Spinal cord (tissue), 10 donors: ENCODE results near the gene SMARCC1. TPM values are rescaled to one million over a fixed set of nuclear protein-coding genes. Genes with fewer than 3 reads are reported as not detected.

ENCODE experiments used
- DNase-seq, 6 donors: peaks; one replicate each; pipeline versions ENCODE4 v3.0.0 to v3.0.0-alpha.2; 2013 to 2015; ENCODE audit warnings: low spot score in 6 of 6, low read depth in 4 of 6
- H3K27ac ChIP-seq: one replicate; pipeline ENCODE4 v1.5.1; 2013; ENCODE audit warnings: low read depth, low read length, control low read depth
- H3K27me3 ChIP-seq: one replicate; pipeline ENCODE4 v1.6.1; 2013; ENCODE audit warnings: low read length; ENCODE audit not compliant: control insufficient read depth, insufficient read depth
- H3K36me3 ChIP-seq: one replicate; pipeline ENCODE4 v1.6.1; 2013; ENCODE audit warnings: low read length; ENCODE audit not compliant: control insufficient read depth, insufficient read depth
- H3K4me1 ChIP-seq: one replicate; pipeline ENCODE4 v1.6.1; 2013; ENCODE audit warnings: low read length; ENCODE audit not compliant: control insufficient read depth, insufficient read depth
- H3K4me3 ChIP-seq: one replicate; pipeline ENCODE4 v1.5.1; 2013; ENCODE audit warnings: low read depth, low read length, control low read depth
- H3K9me3 ChIP-seq: one replicate; pipeline ENCODE4 v1.6.1; 2013; ENCODE audit warnings: low read length; ENCODE audit not compliant: control insufficient read depth, insufficient read depth
- WGBS: methylation state at CpG from one replicate; pipeline ENCODE4 v1.1.5; 2013; ENCODE audit warnings: missing lambda C conversion rate; ENCODE audit not compliant: insufficient coverage; 5-methylcytosine and 5-hydroxymethylcytosine counted together
- polyA plus RNA-seq, 2 donors: library from polyadenylated mRNA; unstranded; fragments of 120-200 nt; gene quantifications; one replicate each; pipeline ENCODE4 v1.2.1, GENCODE V29; 2013; ENCODE audit not compliant: insufficient read length in 2 of 2
- total RNA-seq, 2 donors: library from RNA; depleted of rRNA in 1 of 2; stranded (reverse); fragments of 120-200 nt in 1 of 2; fragments of >200 nt in 1 of 2; gene quantifications; one replicate each; pipeline versions ENCODE4 v1.2.3 to v1.2.4, GENCODE V29; 2013 to 2014
- donor health status: healthy.

The SMARCC1 gene
- total and polyA plus RNA-seq, 4 donors, result 32.3 to 48.5 (median 37.7) TPM

DNA sequence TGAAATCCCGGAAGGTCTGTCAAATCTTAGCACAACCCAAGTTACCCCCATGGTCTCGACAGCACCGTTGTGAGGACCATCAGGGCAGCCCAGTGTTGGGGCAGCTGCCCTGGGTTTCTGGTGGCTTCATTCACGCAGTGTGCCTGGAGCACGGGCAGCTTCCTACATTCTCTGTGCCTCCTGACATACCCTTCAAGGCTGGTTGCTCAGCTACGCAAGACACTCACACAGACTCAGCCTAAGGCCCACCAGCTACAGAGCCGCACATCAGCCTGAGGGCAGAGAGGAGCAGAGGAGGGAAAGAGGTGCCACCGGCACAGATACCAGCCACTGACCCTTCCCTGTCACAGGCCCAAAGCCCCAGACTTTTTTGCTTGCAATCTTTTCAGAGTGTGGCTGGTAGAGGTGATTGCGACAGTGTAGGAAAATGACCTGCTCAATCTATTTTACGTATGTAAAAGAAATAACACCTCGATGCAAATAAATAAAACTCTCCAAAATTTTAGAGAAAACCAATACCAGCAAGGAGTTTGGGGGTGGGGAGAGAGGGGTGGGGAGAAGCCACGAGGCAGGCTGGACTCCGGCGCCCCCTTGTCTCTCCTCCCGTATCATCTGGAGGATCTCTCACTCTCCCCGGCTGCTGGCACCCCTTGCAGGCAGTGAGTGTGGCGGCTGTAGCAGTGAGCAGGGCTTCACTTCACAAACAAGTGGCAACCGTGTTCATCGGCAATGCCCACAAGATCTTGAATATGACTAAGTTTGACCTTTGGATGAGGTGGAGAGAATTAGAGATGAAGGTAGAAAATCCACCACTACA, 215.8 kb downstream of the SMARCC1 start:
- WGBS, result 81% methylated on average over 6 of the region's 19 CpGs
- H3K27me3 ChIP-seq, result no peaks in the 10 kb centered on the region
- H3K4me1 ChIP-seq, result peaks cover 5% of the 10 kb centered on the region
- no peak for DNase-seq
- no peak overlapping the region for H3K27ac ChIP-seq
- no peak overlapping the region for H3K4me3 ChIP-seq
- peaks cover 67% of the 10 kb centered on the region for H3K36me3 ChIP-seq
- no peaks in the 10 kb centered on the region for H3K9me3 ChIP-seq

DNA sequence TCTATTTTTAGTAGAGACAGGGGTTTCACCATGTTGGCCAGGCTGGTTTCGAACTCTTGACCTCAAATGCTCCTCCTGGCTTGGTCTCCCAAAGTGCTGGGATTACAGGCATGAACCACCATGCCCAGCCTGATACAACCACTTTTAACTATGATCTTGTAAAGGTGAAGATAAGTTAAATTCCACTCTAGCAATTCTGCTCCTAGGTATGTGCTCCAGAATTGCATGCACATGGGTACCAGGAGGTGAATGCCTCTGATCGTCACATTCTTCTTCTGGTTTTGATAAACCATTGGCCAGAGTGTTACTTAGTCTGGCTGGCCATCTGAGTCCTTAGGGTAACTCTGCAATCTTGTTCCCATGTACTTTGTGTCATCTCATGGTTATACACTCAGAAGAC, 225.3 kb downstream of the SMARCC1 start:
- no peaks in the 10 kb centered on the region for H3K27me3 ChIP-seq
- peaks cover 14% of the 10 kb centered on the region for H3K4me1 ChIP-seq
- no peak overlapping the region for H3K4me3 ChIP-seq
- H3K9me3 ChIP-seq, result no peaks in the 10 kb centered on the region
- no peak overlapping the region for H3K27ac ChIP-seq
- no peak for DNase-seq
- no peaks in the 10 kb centered on the region for H3K36me3 ChIP-seq
- WGBS, result 100% methylated on average over 1 of the region's 2 CpGs

DNA sequence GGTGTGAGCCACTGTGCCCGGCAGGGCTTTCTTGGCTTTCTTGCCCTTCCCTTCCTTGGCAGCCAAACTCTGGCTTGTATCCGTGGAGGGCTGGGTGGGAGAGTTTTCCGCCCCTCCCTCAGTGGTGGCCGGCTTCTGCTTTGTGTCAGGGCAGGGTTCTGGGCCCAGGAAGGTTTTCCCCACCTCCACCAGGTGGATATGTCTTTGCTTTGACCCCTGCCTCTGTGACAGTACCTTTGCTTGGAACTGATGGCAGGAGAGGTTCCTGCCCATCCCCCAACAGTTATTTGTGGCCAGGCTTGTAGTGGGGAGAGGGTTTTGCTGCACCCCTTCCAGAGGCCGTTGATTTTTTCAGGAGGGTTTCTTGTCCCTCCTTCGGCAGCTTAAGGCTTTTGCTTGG, 227.4 kb downstream of the SMARCC1 start:
- Histone ChIP-seq H3K4me3 (no peak overlapping the region), H3K27ac (no peak overlapping the region), H3K36me3 (no peaks in the 10 kb centered on the region), H3K4me1 (peaks cover 14% of the 10 kb centered on the region), H3K27me3 (no peaks in the 10 kb centered on the region), H3K9me3 (no peaks in the 10 kb centered on the region)
- no peak for DNase-seq
- WGBS, result 67% methylated on average over 1 of the region's 6 CpGs

DNA sequence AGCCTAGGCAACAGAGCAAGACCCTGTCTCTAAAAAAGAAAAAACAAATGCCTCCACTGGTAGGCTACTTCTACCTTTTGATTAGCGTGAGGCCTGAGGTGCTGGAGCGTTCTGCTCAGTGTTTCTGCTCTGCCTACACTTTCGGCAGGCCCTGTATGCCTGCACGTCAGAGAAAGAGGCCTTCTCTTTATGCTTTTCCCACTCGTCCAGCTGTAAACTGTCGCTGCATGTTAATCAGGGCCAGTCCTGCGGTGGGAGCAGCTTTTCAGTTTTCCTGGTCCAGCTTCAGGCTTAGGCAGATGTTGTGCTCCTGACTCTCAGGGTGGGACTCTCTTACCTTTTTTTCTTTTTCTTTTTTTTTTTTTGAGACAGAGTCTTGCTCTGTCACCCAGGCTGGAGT, 228.3 kb downstream of the SMARCC1 start:
- H3K27ac ChIP-seq, result peak overlapping the region; percentile 57
- no peaks in the 10 kb centered on the region for H3K27me3 ChIP-seq
- WGBS, result 18% methylated on average over 7 of the region's 7 CpGs
- no peak overlapping the region for H3K4me3 ChIP-seq
- no peaks in the 10 kb centered on the region for H3K9me3 ChIP-seq
- peak in 2 of 6 donors; percentile 63 to 74 for DNase-seq
- no peaks in the 10 kb centered on the region for H3K36me3 ChIP-seq
- H3K4me1 ChIP-seq, result peaks cover 14% of the 10 kb centered on the region

DNA sequence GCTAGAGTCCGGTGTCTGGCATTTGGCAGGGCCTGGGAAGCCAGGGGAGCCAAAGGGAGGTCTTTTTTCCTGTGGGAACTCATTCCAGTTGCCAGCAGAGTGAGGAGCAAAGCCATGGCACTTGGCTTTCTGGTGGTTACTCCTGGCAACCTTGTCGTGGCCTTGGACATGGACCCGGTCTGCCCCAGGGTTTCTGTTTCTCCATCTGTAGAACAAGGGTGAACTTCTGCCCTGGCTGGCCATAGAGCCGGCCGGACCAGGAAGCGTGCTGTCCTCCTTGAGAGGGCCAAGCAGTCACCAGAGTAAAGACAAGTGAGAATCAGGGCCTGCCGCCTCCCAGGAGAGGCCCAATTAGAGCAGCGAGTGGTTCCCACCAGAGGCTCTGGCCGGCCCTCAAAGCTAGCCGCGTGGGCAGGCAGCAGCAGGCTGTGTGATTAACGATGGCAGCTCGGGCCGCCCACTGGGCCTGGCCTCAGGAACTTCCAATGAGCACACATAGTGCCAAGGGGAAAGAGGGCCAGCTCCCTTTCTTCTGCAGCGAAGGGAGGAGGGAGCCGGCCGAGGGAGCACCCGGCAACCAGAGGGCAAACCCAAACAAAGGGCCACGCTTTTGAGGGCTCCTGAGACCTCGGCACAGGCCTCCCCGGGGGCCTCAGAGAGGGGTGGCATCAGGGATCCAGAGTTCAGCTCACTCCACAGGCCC, 239.1 kb downstream of the SMARCC1 start:
- Histone ChIP-seq H3K36me3 (no peaks in the 10 kb centered on the region), H3K9me3 (no peaks in the 10 kb centered on the region), H3K4me1 (peaks cover 41% of the 10 kb centered on the region), H3K27ac (peak overlapping the region; percentile 88), H3K4me3 (no peak overlapping the region), H3K27me3 (no peaks in the 10 kb centered on the region)
- peak in 4 of 6 donors; percentile 69 to 92 (median 84) for DNase-seq
- WGBS, result 11% methylated on average over 21 of the region's 21 CpGs

DNA sequence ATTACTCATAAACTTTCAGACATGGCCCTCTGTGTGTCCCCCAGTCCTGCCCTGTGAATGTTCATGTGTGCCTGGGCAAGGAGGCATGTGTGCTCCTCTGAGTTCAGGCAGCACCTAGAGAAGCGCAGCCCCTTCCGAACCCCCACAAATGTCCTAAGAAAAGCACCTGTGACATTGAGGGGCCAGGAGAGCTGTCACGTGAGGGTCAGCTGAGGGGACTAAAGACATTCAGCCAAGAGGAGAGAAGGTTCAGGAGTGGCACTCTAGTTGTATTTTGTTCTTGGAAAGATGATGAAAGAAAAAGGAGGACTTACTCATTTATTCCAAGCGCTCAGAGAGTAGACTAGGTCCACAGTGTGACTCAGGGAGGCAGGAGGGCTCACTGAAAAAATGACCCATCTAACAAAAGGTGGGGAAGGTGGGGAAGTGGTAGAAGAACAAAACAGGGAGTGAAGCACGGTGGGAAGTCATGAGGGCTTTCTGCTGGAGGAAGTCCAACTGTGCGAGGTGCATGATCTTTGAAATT, 240.0 kb downstream of the SMARCC1 start:
- no peaks in the 10 kb centered on the region for H3K27me3 ChIP-seq
- no peak for DNase-seq
- no peaks in the 10 kb centered on the region for H3K9me3 ChIP-seq
- no peaks in the 10 kb centered on the region for H3K36me3 ChIP-seq
- H3K4me1 ChIP-seq, result peaks cover 49% of the 10 kb centered on the region
- WGBS, result 61% methylated on average over 5 of the region's 6 CpGs
- no peak overlapping the region for H3K4me3 ChIP-seq
- peak overlapping the region; percentile 88 for H3K27ac ChIP-seq

DNA sequence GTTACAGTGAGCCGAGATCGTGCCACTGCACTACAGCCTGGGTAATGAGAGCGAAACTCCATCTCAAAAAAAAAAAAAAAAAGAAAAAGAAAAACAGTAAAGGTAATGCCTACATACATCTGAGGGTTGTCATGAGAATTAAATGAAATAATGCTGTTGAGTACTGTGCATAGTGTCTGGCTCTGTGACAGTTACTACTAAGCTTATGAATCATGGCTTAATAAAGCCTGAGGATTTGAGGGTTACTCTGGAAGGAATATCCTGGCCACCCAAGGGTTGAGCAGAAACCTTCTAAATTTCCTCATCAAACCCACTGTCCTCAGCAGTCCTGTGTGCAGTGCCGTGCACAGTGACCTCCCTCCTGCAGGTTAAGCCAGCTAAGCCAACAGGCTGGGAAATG, 241.4 kb downstream of the SMARCC1 start:
- 71% methylated on average over 1 of the region's 4 CpGs for WGBS
- DNase-seq, result no peak
- H3K4me3 ChIP-seq, result no peak overlapping the region
- peaks cover 59% of the 10 kb centered on the region for H3K4me1 ChIP-seq
- H3K27me3 ChIP-seq, result no peaks in the 10 kb centered on the region
- no peak overlapping the region for H3K27ac ChIP-seq
- H3K36me3 ChIP-seq, result no peaks in the 10 kb centered on the region
- H3K9me3 ChIP-seq, result no peaks in the 10 kb centered on the region

DNA sequence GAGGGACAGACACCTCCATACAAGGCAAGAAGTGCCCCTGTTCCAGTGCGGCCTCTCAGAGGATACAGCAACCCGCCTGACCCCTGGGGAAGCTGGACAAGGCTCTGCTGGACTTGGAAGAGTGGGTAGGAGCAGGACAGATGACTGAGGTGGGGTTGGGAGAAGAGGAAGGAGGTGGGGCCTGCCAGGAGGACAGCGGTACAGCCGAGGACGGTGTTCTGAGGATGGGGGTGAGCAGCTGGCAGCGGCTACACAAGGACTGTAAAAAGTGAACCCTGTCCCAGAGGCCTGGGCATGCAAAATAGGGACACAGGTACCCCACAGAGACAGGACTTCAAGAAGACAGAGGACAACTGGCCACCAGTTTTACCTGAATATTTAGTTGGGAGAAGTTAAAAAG, 244.7 kb downstream of the SMARCC1 start:
- Histone ChIP-seq H3K27ac (peak overlapping the region; percentile 90), H3K9me3 (no peaks in the 10 kb centered on the region), H3K27me3 (no peaks in the 10 kb centered on the region), H3K36me3 (no peaks in the 10 kb centered on the region), H3K4me3 (no peak overlapping the region), H3K4me1 (peaks cover 35% of the 10 kb centered on the region)
- DNase-seq, result no peak
- WGBS, result 46% methylated on average over 5 of the region's 6 CpGs

DNA sequence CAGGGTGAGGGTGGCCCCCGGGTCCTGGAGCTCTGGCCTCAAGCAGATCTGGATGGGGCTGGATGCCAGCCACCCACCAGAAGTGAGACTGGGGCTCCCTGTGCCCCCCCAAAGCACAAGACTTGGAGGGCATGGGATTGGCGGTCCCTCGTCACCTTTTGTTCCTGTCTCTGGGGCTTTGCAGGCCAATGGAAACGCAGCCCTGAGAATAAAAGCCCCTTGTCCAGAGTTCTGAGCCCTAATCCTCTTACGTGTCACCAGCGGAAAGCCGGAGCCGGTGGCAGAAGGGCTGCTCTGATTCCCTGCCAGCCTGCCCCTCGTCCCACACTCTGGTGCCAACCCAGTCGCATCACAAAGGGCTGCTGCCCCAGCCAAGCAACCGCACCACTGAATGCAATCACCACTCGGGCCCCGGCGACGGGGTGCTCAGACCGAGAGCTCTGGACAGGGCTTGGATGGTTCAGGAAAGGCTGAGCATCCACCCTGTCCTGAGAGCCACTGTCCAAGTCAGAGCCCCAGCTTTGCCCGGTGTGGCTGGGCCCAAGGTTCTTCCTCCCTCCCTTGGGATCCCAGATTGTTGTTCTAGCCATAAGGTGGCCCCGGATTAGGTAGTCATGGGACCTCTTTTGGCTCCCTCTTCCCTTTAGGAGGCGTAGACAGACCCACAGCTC, 245.3 kb downstream of the SMARCC1 start:
- Histone ChIP-seq H3K4me1 (peaks cover 29% of the 10 kb centered on the region), H3K4me3 (no peak overlapping the region), H3K27ac (peak overlapping the region; percentile 90), H3K9me3 (no peaks in the 10 kb centered on the region), H3K36me3 (no peaks in the 10 kb centered on the region), H3K27me3 (no peaks in the 10 kb centered on the region)
- 23% methylated on average over 17 of the region's 19 CpGs for WGBS
- DNase-seq, result peak in 4 of 6 donors; percentile 68 to 91 (median 80)
